Umbilical cord (tissue), 2 donors: ENCODE results near the gene SCARF2. TPM values are rescaled to one million over a fixed set of nuclear protein-coding genes. Genes with fewer than 3 reads are reported as not detected.
"Not testable (repeated sequence)": the region's sequence is repeated elsewhere in the genome, so short reads cannot be mapped to it uniquely, and the experiment has no call there.

Experiments
- DNase-seq: peaks from one replicate; pipeline ENCODE4 v3.0.0-alpha.2; 2015; ENCODE audit warnings: low spot score
- total RNA-seq: library from RNA; depleted of rRNA; stranded (reverse); fragments of >200 nt; gene quantifications from one replicate; pipeline ENCODE4 v1.2.3, GENCODE V29; 2014; ENCODE audit warnings: low replicate concordance; ENCODE audit not compliant: insufficient read depth

The SCARF2 gene, protein sequence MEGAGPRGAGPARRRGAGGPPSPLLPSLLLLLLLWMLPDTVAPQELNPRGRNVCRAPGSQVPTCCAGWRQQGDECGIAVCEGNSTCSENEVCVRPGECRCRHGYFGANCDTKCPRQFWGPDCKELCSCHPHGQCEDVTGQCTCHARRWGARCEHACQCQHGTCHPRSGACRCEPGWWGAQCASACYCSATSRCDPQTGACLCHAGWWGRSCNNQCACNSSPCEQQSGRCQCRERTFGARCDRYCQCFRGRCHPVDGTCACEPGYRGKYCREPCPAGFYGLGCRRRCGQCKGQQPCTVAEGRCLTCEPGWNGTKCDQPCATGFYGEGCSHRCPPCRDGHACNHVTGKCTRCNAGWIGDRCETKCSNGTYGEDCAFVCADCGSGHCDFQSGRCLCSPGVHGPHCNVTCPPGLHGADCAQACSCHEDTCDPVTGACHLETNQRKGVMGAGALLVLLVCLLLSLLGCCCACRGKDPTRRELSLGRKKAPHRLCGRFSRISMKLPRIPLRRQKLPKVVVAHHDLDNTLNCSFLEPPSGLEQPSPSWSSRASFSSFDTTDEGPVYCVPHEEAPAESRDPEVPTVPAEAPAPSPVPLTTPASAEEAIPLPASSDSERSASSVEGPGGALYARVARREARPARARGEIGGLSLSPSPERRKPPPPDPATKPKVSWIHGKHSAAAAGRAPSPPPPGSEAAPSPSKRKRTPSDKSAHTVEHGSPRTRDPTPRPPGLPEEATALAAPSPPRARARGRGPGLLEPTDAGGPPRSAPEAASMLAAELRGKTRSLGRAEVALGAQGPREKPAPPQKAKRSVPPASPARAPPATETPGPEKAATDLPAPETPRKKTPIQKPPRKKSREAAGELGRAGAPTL
- 20.2 TPM for total RNA-seq

- DNase-seq: peak; percentile 86
These were observed at the start of gene SCARF2 for GRCh38 chr22:20437613-20438426. SCARF2 (minus strand) TSS chr22:20437825; CDS start chr22:20437754, 71 bp downstream.

DNA sequence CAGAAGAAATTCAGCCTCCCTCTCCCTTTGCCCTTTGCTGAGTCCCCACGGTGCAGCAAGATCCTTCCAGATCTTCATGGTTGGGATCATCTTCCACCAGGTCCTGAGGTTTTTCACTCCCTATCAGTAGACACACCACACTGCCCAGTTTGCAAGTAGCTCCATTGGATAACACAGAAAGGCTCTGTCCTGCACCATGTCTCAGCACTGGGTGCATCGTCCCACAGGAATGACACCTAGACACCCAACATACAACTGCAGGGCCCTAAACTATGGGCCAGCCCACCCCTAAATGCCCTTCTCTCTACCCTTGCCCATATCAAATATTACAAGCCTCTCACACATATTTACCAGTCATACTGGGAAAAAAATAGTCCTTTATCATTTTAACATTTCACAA, 48.6 kb upstream of the SCARF2 start:
- DNase-seq: no peak

DNA sequence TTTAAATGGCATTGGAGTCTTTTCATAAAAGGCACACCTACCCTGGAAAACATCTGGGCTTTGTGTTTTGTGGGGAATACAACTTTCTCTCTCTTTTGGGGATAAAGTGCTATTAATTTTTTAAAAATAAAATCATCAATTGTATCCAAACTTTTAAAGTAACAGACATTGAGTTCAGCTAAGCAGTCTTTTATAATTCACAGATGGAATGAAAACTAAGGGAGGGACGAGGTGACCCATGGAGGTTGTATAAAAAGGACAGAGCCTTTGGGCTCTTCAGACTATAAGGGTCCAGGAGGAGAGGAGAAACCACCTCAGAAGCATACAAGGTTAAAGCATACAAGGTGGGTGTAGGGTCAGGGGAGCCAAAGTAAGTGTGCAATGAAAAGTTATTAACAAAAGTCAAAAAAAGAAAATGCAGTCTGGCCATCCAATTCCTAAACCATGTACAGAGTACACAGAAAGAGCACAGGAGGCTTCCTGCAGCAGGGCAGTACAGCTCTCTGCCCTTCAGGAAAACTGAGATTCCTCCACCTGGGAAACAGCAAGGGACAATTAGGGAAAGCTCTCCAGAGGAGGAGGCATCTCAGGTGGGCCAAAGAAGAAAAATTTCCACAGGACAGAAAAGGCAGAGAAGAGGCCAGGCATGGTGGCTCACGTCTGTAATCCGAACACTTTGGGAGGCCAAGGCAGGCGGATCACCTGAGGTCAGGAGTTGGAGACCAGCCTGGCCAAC, 47.5 kb upstream of the SCARF2 start:
- no peak for DNase-seq

- DNase-seq: no peak
These were observed 46.1 kb upstream of the SCARF2 start for GRCh38 chr22:20483771-20484170.

DNA sequence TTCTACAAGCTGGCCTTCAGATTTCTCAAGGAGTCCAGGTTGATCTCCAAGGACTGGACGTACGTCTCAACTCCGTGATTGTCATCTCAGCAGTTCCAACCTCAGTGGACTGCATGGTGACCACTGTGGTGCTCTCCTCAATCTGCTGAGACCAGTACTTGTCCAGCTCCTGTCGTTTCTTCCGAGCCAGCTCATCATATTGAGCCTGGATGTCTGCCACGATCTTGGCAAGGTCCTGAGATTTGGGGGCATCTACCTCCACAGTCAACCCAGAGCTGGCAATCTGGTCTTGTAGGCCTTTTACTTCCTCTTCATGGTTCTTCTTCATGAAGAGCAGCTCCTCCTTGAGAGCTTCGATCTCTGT, 45.5 kb upstream of the SCARF2 start:
- not testable (repeated sequence) for DNase-seq

DNA sequence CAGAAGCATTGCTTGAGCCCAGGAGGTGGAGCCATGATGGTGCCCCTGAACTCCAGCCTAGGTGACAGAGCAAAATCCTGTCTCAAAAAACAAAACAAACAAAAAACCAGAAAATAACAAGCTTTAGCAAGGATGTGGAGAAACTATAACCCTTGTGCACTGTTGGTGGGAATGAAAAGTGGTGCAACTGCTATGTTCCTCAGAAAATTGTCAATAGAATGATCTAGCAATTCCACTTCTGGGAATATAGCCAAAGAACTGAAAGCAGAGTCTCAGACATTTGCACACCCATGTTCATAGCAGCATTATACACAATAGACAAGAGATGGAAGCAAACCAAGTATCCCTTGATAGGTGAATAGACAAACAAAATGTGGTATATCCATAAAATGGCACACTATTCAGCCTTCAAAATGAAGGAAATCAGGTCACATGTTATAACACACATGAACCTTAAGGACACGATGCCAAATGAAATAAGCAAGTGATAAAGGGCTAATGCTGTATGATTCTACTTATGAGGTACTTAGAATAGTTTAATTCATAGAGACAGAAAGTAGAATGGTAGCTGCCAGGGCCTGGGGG, 42.1 kb upstream of the SCARF2 start:
- DNase-seq: no peak

- not testable (repeated sequence) for DNase-seq
These were observed 40.4 kb upstream of the SCARF2 start for GRCh38 chr22:20478059-20478458.

DNA sequence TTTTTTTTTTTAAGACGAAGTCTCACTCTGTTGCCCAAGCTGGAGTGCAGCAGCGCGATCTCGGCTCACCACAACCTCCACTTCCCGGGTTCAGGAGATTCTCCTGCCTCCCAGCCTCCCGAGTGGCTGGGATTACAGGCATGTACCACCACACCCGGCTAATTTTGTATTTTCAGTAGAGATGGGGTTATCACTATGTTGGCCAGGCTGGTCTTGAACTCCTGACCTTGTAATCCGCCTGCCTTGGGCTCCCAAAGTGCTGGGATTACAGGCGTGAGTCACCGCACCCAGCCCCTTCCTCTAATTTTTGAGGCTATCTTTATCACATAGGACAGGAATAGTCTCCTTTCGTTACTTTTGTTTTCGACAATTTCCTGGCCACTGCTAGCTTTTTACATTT, 37.9 kb upstream of the SCARF2 start:
- DNase-seq: not testable (repeated sequence)

DNA sequence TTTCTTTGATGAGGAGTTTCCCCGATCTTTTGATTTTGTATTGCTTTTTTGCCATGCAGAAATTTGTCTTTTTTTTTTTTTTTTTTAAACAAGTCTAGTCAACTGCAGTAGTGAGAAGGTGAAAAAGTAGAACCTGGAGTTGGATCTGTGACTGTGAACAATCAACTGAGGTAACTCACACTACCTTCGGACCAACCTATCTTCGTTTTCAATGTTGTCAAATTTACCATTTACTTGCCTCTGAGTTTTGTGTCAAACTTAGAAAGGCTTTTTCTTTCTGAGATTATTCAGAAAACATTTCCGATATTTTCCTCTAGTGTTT, 37.5 kb upstream of the SCARF2 start:
- DNase-seq: no peak

GRCh38 chr22:20472629-20473442, 35.2 kb upstream of the SCARF2 start:
- DNase-seq: no peak

GRCh38 chr22:20471126-20471833, 33.7 kb upstream of the SCARF2 start:
- DNase-seq: no peak

DNA sequence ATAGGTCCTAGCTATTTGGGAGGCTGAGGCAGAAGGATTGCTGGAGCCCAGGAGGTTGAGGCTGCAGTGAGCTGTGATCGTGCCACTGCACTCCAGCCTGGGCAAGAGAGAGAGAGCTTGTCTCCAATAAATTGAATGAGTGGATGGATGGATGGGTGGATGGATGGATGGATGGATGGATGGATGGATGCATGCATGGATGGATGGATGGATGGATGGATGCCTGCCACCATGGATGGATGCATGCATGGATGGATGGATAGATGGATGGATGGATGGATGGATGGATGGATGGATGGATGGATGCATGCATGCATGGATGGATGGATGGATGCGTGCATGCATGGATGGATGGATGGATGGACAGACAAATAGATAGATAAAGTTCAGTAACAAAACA, 32.9 kb upstream of the SCARF2 start:
- DNase-seq: not testable (repeated sequence)

DNA sequence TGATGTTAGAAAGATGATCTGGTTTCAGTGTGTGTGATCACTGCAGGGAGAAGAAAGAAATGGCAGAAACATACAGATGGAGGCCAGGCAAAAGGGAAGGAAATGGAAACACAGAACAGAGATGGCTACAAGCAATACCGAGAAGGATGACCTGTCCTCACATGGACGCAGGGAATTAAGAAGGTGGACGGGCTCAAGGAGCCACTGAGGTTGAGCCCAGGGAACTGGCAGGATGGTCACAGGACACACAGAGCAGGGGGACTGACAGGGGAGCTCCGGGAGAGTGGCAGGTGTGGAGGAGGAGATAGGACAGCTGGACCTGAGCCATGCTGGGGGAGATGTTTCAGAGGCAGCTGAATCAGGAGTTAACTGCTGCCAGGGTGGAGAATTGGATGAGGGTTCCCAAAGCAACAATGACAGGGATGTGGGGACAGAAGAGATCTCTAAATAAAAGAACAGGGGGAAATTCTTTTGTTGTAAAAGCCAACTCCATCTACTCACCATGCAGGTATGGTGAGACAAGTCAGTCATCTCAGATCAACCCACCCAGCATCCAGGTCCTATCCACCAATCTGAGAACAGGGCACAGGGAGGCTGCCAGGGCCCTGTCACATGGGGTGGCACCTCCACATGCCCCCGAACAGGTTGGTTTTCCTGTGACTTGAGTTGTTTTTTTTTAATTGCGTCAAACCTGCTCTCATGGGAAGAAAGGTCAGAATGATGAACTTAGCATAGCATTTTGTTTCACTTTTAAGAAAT, 31.7 kb upstream of the SCARF2 start:
- DNase-seq: no peak

GRCh38 chr22:20466659-20467379, 29.2 kb upstream of the SCARF2 start:
- DNase-seq: no peak

GRCh38 chr22:20465759-20466077, 28.1 kb upstream of the SCARF2 start:
- DNase-seq: no peak

- no peak for DNase-seq
These were observed 27.5 kb upstream of the SCARF2 start for GRCh38 chr22:20464912-20465758.

GRCh38 chr22:20464096-20464614, 26.5 kb upstream of the SCARF2 start:
- no peak for DNase-seq
